Gastroesophageal sphincter (tissue), 4 donors: ENCODE results near the gene MAML3. TPM values are rescaled to one million over a fixed set of nuclear protein-coding genes. Genes with fewer than 3 reads are reported as not detected.

Source experiments
- ATAC-seq: fragments of 150-250 bp; one replicate; pipeline ENCODE4 v1.9.1; 2016; ENCODE audit warnings: mild to moderate bottlenecking, moderate library complexity
- H3K27ac ChIP-seq, 4 donors: fragments of 200-600 bp; sonication (generic) in 3 of 4; 1 replicate in 3 of 4; 2 replicates in 1 of 4; pipeline ENCODE4 v1.5.1; 2016 to 2019
- H3K27me3 ChIP-seq: fragments of 200-600 bp; sonication (generic); one replicate; pipeline ENCODE4 v1.5.1; 2019
- H3K36me3 ChIP-seq, 2 donors: fragments of 200-600 bp; sonication (generic); one replicate each; pipeline ENCODE4 v1.5.1; 2019; ENCODE audit warnings: control low read depth in 1 of 2
- H3K4me1 ChIP-seq, 3 donors: fragments of 200-600 bp; sonication (generic); 1 replicate in 2 of 3; 2 replicates in 1 of 3; pipeline ENCODE4 v1.5.1; 2016 to 2019; ENCODE audit warnings: control low read depth in 2 of 3
- H3K4me3 ChIP-seq, 2 donors: fragments of 200-600 bp; sonication (generic); one replicate each; pipeline ENCODE4 v1.5.1; 2019; ENCODE audit warnings: mild to moderate bottlenecking in 1 of 2, moderate library complexity in 1 of 2
- H3K9me3 ChIP-seq, 3 donors: fragments of 200-600 bp; sonication (generic); one replicate each; pipeline ENCODE4 v1.5.1; 2017 to 2019; ENCODE audit warnings: control low read depth in 2 of 3
- EP300 ChIP-seq: sonication (generic); formaldehyde crosslinking; IDR thresholded peaks from one replicate; pipeline ENCODE4 v1.6.1; 2017; ENCODE audit warnings: antibody characterized with exemption, mild to moderate bottlenecking
- POLR2A ChIP-seq, 2 donors: fragments of 450-650 bp; IDR thresholded peaks; one replicate each; pipeline ENCODE4 v1.6.1; 2017; ENCODE audit warnings: antibody characterized with exemption in 2 of 2, mild to moderate bottlenecking in 2 of 2, moderate library complexity in 1 of 2
- POLR2AphosphoS5 ChIP-seq: sonication (generic); formaldehyde crosslinking; IDR thresholded peaks from one replicate; pipeline ENCODE4 v1.6.1; 2017; ENCODE audit warnings: antibody characterized with exemption
- WGBS, 2 donors: methylation state at CpG; one replicate each; pipeline ENCODE4 v1.1.5; 2018; ENCODE audit warnings: low coverage in 1 of 2; 5-methylcytosine and 5-hydroxymethylcytosine counted together
- total RNA-seq, 4 donors: library from RNA; depleted of rRNA; stranded (reverse); fragments of >200 nt; gene quantifications; one replicate each; pipeline ENCODE4 v1.1.0, GENCODE V29; 2016
- TF ChIP-seq, protein P1 (sequence below), 4 experiments: fragments of 200-600 bp in 2 of 4; fragments of 450-650 bp in 2 of 4; sonication (generic) in 1 of 4; IDR thresholded peaks; one replicate each; pipeline ENCODE4 v1.5.1; 2017 to 2019; ENCODE audit warnings: antibody characterized with exemption in 4 of 4, mild to moderate bottlenecking in 2 of 4, moderate library complexity in 2 of 4

MAML3 gene
- total RNA-seq, 4 donors from 2014 or later, result 5.3 to 10.6 (median 9.3) TPM

- ATAC-seq, result no peak
- Histone ChIP-seq H3K27me3 (no peaks in the 10 kb centered on the region), H3K4me3 (no peak overlapping the region), H3K27ac (peak overlapping the region in 3 of 4 donors; percentile 29 to 48 (median 31)), H3K4me1 (peaks cover 5 to 77% (median 15%) of the 10 kb centered on the region in 3 donors), H3K9me3 (no peaks in the 10 kb centered on the region), H3K36me3 (no peaks in the 10 kb centered on the region)
- TF ChIP-seq POLR2AphosphoS5 (no peak), POLR2A (IDR thresholded peaks at IDR 0.05) (no peak), EP300 (no peak)
- TF ChIP-seq, protein P1, sequence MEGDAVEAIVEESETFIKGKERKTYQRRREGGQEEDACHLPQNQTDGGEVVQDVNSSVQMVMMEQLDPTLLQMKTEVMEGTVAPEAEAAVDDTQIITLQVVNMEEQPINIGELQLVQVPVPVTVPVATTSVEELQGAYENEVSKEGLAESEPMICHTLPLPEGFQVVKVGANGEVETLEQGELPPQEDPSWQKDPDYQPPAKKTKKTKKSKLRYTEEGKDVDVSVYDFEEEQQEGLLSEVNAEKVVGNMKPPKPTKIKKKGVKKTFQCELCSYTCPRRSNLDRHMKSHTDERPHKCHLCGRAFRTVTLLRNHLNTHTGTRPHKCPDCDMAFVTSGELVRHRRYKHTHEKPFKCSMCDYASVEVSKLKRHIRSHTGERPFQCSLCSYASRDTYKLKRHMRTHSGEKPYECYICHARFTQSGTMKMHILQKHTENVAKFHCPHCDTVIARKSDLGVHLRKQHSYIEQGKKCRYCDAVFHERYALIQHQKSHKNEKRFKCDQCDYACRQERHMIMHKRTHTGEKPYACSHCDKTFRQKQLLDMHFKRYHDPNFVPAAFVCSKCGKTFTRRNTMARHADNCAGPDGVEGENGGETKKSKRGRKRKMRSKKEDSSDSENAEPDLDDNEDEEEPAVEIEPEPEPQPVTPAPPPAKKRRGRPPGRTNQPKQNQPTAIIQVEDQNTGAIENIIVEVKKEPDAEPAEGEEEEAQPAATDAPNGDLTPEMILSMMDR (IDR thresholded peaks at IDR 0.05), result no peak
- 74 to 86% methylated on average over 4 of the region's 4 CpGs for WGBS, 2 donors
Measured at GRCh38 chr4:139966383-139966782, 187.6 kb downstream of the MAML3 start.

DNA sequence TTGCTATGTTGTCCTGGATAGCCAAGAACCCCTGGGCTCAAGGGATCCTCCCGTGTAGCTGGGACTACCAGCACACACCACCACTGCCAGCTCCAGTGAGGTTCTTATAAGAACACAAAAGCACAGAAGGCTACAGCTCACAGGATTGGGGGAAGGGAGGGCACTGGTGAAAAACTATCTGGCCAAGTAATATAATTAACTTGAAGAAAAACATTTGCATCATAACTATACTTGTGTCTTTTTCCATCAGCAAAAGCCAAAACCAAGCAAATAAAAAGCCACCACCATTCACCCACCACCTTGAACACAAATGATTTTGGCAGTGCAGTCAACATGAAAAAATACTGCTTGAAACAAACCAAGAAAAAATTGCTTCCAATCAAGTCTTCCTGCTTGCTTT lies 188.2 kb downstream of the MAML3 start:
- peaks cover 5 to 77% (median 15%) of the 10 kb centered on the region in 3 donors for H3K4me1 ChIP-seq
- 10 to 20% methylated on average over 1 of the region's 1 CpG for WGBS, 2 donors
- H3K9me3 ChIP-seq, result no peaks in the 10 kb centered on the region
- no peaks in the 10 kb centered on the region for H3K36me3 ChIP-seq
- no peak overlapping the region for H3K4me3 ChIP-seq
- no peak for ATAC-seq
- TF ChIP-seq, protein P1 (IDR thresholded peaks at IDR 0.05), result no peak
- H3K27me3 ChIP-seq, result no peaks in the 10 kb centered on the region
- peak overlapping the region in 2 of 4 donors; percentile 29 to 36 for H3K27ac ChIP-seq

DNA sequence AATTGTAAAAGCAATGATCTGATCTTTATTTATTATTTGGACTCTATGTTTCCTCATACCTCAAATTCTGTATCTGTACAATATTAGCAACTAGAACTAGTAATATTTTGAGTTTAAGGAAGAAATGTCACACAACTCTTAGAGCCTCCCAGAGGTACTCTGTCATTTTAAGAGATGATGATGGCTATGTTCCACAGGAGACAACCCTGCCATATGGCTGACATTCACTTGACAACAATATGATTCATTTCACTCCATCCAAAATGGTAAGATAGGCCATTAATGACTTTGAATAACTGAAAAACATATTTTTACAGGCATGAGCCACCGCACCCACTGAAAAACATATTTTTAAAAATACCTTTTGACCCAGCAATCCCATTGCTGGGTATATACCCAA lies 190.3 kb downstream of the MAML3 start:
- Histone ChIP-seq H3K36me3 (no peaks in the 10 kb centered on the region), H3K27me3 (no peaks in the 10 kb centered on the region), H3K4me3 (no peak overlapping the region), H3K4me1 (peaks cover 2 to 66% (median 12%) of the 10 kb centered on the region in 3 donors), H3K9me3 (no peaks in the 10 kb centered on the region), H3K27ac (no peak overlapping the region)
- no peak for TF ChIP-seq EP300
- no peak for TF ChIP-seq POLR2A (IDR thresholded peaks at IDR 0.05)
- TF ChIP-seq, protein P1 (IDR thresholded peaks at IDR 0.05), result no peak
- no peak for TF ChIP-seq POLR2AphosphoS5
- ATAC-seq, result no peak
- 94 to 100% methylated on average over 1 of the region's 1 CpG for WGBS, 2 donors

- Histone ChIP-seq H3K4me1 (peaks cover 2 to 53% (median 12%) of the 10 kb centered on the region in 3 donors), H3K9me3 (no peaks in the 10 kb centered on the region), H3K36me3 (no peaks in the 10 kb centered on the region), H3K27ac (peak overlapping the region in 3 of 4 donors; percentile 21 to 39 (median 31)), H3K27me3 (no peaks in the 10 kb centered on the region), H3K4me3 (no peak overlapping the region)
- no peak for ATAC-seq
- WGBS, 2 donors, result 25 to 48% methylated on average over 2 of the region's 2 CpGs
- TF ChIP-seq POLR2AphosphoS5 (no peak), POLR2A (IDR thresholded peaks at IDR 0.05) (no peak), EP300 (no peak)
- TF ChIP-seq, protein P1 (IDR thresholded peaks at IDR 0.05), result no peak
Measured at GRCh38 chr4:139962130-139962684, 191.8 kb downstream of the MAML3 start.

DNA sequence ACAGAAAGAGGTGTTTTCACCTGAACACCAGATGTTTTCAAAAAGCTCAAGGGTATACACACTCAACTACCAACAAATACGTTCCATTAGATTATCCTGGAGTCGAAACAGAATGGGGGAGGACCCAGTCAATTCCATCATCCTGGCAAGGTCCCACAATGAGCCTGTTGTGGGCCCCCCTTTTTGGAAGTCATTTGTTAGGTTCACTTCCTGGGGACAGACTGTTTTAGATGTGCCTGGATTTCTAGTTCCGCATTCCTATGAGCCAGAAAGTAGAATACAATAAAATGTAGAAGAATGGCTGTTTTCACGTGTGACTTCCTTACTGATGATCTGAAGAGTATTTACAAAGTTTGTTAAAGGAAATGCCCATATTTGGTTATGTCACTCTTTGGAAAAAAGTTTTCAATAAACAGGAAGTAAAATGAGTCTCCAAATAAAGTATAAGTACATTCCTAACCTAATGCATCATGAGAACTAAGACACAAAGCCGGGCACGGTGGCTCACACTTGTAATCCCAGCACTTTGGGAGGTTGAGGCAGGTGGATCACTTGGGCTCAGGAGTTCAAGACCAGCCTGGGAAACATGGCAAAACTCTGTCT lies 192.5 kb downstream of the MAML3 start:
- Histone ChIP-seq H3K4me3 (no peak overlapping the region), H3K36me3 (no peaks in the 10 kb centered on the region), H3K27me3 (no peaks in the 10 kb centered on the region), H3K9me3 (no peaks in the 10 kb centered on the region), H3K4me1 (peaks cover 0 to 52% (median 14%) of the 10 kb centered on the region in 3 donors), H3K27ac (peak overlapping the region in 3 of 4 donors; percentile 21 to 39 (median 31))
- TF ChIP-seq EP300 (no peak), POLR2A (IDR thresholded peaks at IDR 0.05) (no peak), POLR2AphosphoS5 (no peak)
- TF ChIP-seq, protein P1 (IDR thresholded peaks at IDR 0.05), result no peak
- ATAC-seq, result no peak
- 58 to 78% methylated on average over 6 of the region's 6 CpGs for WGBS, 2 donors
